Stimulated activated CD8-positive, alpha-beta memory T cell treated with anti-CD3 and anti-CD28 coated beads, Interleukin-12 subunit alpha, Interleukin-12 subunit beta, amount 100 ng/mL, for 24 hours (primary cell): ENCODE results near the gene RPS4Y1.
A peak's percentile ranks its signal among the peaks of the same experiment; 100 is the strongest.
"Not testable (repeated sequence)": the region's sequence is repeated elsewhere in the genome, so short reads cannot be mapped to it uniquely, and the experiment has no call there.

ENCODE experiments used
- DNase-seq: peaks from one replicate; pipeline ENCODE4 v3.0.0-alpha.2; 2020; ENCODE audit errors: extremely low read depth

The RPS4Y1 gene

DNA sequence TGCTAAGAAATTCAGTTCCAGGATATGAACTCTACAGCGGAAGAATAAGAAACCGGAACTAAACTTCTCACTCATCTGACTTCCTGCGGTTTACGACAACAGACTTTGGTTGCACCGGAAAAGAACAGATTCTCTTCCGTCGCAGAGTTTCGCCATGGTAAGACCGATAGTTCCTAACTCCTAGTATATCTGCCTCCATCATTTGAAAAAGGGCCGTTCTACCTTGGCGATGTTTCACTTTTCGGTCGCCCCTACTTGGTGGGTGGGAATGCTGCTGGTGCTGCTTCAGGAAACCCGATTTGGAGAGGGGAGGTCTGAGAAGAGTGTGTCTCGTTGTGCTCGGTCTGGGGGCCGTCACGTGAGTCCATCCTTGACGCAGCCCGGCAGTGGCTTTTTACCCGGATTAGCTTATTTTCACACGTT is at the start of gene RPS4Y1:
TSS of gene RPS4Y1 (plus strand) at position 132 of the 423 bp plus-strand sequence. CDS start at position 155, 23 bp downstream.
- DNase-seq = peak; percentile 5

DNA sequence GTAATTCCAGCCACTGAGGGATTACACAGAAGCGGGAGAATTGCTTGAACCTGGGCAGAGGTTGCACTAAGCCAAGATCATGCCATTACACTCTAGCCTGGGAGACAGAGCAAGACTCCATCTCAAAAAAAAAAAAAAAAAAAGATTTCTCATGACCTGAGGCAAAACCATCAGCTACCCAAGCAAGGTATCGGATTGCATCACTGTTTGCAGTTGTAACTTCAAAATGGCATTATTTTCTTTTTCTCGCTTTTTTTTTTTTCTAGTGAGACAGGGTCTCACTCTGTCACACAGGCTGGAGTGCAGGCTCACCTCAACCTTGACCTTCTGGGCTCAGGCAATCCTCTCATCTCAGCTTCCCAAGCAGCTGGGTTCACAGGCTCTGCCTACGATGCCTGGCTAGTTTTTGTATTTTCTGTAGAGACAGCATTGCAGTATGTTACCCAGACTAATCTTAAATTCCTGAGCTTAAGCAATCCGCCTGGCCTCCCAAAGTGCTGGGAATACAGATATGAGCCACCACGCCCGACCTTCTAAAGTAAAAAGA is 44.4 kb upstream of the RPS4Y1 start:
- no peak for DNase-seq

DNA sequence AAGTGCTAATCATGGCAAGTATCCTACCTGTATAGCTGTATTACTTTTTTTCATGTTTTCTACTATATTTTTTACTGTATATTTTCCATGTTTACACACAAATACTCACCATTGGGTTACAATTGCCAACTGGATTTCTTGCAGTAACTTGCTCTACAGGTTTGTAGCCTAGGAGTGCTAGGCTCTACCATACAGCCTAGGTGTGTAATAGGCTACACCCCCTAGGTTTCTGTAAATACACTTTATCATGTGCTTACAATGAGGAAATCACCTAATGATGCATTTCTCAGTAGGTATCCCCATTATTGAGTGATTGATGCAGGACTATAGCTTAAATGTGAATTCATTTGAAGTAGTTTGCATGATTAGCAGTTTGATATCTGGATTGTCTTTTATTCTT is 43.4 kb upstream of the RPS4Y1 start:
- no peak for DNase-seq

DNA sequence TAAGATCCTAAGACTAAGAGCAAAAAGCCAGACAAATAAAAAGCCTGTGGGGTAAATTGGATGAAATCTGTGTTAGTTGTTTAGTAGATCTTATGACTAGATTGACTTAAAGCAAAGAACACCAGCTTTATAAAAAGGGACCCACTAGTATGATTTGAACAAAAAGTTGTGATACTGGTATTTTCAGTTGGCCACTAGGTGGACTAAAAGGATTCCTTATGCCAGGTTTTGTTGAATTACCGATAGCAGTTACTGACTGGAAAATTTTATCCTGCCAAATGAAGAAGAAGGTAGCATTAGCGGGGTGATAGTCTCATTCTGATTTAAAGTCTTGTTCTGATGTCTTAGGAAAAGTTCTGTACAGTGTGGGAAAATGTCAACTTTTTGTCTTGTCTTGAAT is 41.2 kb upstream of the RPS4Y1 start:
- DNase-seq = no peak

DNA sequence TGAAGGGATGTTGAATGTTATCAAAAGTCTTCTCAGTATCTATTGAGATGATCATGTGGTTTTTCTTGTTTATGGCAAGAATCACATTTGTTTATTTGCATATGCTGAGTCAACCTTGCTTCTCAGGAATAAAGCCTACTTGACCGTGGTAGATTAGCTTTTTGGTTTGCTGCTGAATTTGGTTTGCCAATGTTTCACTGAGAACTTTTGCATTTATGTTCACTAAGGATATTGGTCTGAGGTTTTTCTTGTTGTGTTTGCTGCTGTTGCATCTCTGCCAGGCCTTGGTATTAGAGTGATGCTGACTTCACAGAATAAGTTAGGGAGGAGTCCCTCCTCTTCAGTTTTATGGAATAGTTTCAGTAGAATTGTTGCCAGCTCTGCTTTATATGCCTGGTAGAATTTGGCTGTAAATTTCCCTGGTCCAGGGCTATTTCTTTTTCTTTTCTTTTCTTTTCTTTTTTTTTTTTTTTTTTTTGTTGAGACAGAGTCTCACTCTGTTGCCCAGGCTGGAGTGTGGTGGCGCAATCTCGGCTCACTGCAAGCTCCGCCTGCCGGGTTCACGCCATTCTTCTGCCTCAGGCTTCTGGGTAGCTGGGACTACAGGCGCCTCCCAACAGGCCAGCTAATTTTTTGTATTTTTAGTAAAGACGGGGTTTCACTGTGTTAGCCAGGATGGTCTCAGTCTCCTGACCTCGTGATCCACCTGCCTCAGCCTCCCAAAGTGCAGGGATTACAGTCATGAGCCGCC is 24.1 kb upstream of the RPS4Y1 start:
- not testable (repeated sequence) for DNase-seq

DNA sequence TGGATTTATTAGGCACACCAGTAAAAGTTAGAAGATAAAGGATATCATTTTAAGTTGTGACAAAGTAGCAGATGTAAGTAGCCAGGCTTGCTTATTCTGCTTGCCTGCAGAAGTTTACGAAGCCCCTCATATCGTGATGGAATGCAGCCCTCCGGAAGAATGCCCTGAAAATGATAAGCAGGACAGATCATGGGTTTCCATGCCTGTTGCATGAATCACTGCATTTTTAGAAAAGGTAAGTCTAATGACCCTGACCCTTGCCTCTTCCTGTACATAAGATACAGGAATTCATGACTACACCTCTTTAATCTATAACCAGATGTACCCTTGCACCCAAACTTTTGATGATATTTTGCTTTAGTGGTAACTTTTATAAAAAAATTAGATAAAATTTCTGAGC is 16.9 kb upstream of the RPS4Y1 start:
- no peak for DNase-seq

DNA sequence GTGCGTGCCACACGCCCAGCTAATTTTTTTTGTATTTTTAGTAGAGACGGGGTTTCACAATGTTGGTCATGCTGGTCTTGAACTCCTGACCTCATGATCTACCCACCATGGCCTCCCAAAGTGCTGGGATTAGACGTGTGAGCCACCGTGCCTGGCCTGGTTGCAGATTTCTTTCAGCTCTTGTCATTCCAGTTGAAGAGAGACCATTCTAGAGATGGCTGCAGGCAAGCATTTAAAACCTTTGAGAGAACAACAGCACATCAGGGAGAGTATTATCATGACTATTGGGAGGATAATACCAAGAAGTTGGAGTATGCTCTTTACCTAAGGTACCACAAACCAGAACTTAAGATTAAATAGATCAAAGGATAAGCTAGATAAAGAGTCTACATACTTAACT is 12.9 kb upstream of the RPS4Y1 start:
- DNase-seq = no peak

DNA sequence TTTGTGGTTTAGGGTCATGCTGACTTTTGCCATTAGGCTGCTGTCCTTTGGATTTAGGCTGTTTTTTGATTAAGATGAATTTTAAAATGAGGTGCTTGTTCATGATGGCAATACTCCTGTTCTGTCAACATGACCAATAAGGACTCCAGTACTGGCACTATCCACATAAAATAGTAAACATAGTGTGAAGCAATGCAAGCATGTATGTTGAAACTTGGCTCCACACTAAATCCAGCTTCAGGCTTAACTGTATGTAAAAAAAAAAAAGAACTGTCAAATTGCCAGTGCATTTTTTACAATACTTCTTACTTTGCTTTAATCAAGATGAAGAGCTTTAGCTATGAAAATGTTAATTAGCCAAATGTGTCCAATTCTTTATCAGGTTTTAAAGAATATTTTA is 6.2 kb upstream of the RPS4Y1 start:
- no peak for DNase-seq

DNA sequence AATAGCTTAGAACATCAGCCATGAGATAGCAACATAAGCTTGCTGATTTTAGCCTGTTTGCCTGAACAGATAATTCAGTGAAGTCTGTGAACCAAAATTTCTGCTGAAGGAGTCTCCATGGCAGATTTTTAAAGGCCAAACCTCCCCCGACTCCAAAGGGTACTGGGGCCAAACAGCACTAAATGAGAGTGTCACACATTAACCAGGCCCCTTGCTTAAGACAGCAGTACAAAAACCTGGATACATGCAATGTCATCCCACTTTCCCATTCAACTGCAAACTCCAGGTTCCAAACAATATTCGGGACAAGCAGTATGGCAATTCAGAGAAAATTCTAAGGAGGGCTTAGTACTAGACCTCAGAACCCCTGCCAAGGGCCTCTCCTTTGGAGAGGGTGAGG is 4.3 kb upstream of the RPS4Y1 start:
- no peak for DNase-seq

DNA sequence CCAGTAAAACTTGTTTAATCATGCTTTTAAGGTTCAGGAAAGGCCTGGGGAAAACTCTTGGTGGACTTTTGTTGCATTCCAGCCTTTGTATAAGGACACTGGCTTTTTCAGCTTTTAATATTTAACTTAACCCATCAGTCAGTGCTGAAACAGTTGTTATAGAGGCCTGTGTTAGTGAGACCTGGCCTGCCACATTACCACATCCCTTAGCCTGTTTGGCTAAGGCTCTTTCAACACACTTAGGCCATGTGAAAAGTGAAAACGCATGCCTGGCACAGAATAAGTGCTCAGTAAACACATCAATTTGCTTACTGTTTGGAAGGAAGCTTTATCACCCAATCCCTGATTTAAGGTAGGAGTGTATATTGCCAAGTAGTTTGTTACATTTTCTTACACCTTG is 3.5 kb upstream of the RPS4Y1 start:
- DNase-seq = no peak

DNA sequence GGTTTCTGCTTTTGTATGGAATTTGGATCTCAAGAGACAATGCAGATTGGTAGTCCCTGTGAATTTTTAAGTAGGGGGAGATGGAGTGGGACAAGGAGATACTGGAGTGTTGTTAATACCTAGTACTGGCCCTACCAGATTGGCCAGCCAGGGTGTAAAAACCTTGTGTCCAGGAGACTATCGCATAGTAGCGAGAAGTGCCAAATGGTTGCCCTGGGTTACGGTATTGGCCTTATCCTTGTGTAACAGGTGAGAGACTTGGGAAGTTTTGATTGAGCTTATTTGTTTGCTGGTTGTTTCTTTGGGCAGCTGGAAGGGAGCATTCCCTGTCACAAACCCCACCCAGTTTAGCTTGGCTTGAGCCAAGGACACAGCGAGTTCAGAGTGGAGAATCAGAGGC is 5.4 kb downstream of the RPS4Y1 start:
- no peak for DNase-seq

DNA sequence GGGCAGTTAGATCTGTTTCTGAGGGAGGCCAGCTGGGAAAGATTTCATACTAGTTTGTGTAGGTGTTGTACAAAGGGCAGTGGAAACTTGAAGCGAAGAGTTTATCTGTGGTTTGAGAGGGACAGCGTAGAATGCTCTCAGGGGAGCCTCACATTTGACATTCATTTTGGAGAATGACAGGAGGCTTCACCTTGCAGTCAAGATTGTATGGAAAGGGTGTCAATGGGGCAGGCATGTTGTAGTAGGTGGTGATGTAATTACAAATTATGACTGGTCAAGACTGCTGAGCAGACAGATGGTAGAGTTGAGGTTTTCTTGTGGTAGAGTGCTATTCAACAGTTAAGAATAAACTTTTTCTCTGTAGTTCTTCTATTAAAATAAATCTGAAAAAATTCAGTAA is 7.0 kb downstream of the RPS4Y1 start:
- no peak for DNase-seq

DNA sequence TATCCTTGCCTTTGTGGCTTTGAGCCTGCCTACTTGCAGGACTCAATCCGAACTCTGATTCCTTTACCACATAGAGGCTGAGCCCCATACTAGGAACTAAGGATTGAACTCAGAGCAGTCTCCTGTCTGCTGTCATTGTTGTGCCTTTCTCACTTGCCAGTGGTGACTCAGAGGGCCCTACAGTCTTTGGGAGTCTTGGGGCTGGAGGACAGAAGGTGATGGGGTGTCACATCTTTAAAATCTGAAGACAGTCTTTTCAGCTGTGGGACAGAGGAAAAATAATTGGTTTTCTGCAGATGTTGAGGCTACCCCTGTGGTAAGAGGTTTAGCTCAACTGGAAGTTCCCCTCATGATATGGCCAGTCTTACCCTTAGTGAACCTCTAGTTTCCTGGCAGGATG is 8.0 kb downstream of the RPS4Y1 start:
- no peak for DNase-seq

DNA sequence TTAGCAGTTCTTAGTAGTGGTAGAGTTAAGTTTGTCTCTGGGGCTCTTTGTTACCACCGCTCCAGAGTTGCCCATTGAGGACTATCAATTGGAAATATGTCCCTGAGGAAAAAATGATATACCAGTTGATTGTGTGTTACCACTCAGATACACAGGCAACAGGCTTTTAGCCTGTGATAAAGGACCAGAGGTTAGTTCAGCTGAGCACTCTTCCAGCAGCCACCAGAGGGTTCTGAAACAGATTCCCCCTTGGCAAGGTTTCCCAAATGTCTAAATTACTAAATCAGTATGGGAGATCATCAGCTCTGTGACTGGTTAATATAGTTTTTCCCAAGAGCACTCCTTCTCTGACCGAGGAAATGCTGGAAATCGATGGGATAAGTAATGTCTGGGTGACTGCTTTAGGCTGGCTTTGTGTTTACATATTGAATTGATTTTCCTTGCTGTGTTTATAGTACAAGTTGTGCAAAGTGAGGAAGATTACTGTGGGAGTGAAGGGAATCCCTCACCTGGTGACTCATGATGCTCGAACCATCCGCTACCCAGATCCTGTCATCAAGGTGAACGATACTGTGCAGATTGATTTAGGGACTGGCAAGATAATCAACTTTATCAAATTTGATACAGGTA is 12.9 kb downstream of the RPS4Y1 start:
- DNase-seq = no peak

DNA sequence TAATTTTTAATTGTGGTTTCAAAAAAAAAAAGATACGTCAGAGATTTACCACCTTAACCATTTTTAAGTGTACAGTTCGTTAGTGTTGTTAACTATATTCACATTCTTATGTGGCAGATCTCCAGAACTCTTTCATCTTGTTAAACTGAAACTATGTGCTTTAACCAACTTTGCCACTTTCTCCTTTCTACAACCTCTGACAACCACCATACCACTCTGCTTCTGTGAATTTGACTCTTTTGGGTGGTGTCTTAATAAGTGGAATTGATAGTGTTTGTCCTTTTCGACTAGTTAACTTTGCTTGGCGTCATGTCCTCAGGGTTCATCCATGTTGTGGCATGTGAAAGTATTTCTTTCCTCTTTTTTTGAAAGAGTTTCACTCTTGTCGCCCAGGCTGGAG is 15.7 kb downstream of the RPS4Y1 start:
- no peak for DNase-seq

DNA sequence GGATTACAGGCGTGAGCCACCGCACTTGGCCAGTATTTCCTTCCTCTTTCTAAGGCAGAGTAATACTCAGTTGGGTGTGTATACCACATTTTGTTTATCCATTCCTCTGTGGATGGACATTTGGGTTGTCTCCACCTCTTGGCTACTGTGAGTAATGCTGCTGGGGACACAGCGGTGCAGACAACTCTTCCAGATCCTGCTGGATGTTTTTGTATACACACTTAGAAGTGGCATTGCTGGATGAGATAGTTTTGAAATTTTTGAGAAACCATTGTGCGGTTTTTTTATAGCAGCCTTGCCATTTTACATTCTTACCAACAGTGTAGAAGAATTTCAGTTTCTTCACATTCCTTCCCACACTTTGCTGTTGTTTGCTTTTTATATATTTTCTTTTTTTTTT is 16.3 kb downstream of the RPS4Y1 start:
- DNase-seq = no peak

DNA sequence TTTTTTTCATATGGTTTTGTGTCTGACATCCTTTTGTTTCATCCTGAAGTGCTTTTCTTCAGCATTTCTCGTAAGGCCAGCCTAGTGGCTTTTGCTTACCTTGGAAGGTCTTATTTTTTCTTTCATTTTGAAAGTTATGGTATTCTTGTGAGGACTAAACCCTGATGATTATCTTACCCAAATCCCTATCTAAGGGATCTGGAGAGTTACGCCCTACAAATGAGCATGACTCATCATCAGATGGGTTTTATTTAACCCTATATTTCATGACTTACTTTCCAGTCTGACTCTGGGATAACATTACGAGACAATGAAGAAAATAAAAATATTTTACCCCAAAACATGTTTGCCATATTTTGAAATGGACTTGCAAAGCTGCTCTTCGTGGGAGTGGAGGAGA is 18.4 kb downstream of the RPS4Y1 start:
- DNase-seq = no peak

DNA sequence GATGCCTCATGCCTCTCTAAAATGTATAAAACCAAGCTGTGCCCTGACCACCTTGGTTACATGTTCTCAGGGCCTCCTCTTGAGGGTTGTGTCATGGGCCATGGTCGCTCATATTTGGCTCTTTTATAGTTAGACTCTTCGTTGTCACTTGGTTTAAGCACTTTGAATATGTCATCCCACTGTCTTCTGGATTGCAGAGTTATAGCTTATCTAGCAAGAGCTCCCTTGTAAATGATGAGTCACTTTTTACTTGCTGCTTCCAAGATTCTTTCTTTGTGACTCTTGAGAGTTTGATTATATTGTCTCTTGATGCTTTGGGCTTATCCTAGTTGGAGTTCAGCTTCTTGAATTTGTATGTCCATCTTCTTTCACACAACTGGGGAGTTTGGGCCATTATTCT is 19.1 kb downstream of the RPS4Y1 start:
- no peak for DNase-seq

DNA sequence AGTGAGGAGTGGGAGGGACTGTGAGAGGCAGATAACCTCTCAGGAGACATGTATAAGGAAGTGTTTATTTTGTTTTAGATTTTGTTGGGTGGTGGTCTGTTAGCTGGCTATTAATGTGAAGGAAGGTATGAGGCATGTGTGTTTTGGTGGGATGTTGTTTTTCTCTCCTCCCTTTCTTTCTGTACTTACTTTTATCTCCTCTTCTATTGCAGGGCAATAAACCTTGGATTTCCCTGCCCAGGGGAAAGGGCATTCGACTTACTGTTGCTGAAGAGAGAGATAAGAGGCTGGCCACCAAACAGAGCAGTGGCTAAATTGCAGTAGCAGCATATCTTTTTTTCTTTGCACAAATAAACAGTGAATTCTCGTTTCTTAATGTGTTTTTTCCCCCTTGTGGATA is 25.2 kb downstream of the RPS4Y1 start:
- DNase-seq = no peak

DNA sequence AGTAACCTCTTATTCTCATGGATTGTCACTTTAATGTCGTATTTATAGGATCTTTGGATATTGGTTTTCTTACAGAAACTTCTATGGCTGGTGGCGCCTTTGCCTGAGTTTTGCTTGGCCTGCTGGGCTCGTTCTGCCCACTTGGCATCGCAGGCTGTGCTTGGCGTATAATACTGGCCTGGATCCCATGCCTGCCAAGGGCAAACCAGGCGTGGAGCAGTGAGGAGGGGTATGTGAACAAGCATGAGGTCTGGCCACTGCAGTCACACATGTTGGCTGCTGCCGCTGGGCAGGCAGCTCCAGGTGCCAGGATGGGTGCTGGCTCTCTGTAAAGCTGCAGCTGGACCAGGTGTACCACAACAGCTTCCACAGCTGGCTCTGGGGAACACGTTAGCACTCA is 26.1 kb downstream of the RPS4Y1 start:
- DNase-seq = no peak

DNA sequence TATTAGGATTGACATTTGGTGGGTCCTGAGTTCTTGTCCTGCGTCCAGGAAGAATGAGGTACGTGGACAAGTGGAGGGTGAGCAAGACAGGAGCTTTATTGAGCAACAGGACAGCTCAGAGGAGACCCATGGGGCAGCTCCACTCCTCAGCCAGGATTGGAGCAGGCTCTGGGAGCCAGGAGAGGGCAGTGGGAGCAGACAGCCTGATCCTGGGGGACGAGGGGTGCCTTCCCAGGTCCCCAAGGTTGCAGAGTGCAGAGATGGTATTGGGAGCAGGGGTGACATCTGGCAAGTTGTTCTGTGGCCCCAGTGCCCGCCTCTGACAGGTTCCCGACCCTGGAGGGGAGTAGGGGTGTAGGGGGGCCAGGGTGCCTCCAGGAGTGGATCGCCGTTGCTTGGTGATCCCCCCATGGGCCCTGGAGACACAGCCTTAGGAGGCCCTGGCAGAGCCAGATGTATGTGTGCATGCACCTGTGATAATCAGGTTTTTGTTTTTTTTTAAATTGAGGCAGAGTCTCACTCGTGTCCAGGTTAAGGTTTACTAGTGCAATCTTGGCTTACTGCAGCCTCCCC is 26.7 kb downstream of the RPS4Y1 start:
- DNase-seq = no peak

DNA sequence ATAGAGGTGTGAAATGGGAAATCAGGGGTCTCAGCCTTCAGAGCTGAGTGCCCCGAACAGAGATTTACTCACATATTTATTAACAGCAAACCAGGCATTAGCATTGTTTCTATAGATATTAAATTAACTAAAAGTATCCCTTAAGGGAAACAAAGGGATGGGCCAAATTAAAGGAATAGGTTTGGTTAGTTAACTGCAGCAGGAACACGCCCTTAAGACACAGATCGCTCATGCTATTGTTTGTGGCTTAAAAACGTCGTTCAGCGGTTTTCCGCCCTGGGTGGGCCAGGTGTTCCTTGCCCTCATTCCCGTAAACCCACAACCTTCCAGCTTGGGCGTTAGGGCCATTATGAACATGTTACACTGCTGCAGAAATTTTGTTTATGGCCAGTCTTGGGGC is 30.8 kb downstream of the RPS4Y1 start:
- not testable (repeated sequence) for DNase-seq

DNA sequence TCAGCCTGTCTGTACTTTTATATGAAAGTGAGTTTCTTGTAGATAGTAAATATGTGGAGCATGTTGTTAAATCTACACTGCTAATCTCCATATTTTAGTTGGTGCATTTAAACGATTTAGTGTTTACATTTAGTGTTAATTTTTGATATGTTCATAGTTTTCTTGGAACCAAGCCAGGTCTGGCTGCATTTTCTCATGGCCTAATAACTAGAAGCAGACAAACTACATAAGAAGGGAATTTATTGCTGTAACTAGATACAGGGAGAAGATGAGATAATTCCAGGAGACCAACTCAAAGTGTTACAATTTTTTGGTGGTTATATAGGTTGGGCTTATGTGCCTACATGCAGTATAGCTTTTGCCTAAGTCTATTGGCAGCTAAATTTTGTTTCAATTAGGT is 32.8 kb downstream of the RPS4Y1 start:
- DNase-seq = no peak
